GM23338 (cell line): ENCODE measurements around the gene UBL3. TPM values are rescaled to one million over a fixed set of nuclear protein-coding genes. Genes with fewer than 3 reads are reported as not detected.

ENCODE experiments used
- ATAC-seq: fragments of 200-7000 bp; cut with Tn5 transposase; 3 replicates; pipeline ENCODE4 v1.9.1; 2020
- DNase-seq: peaks from one replicate; pipeline ENCODE4 v3.0.0-alpha.2; 2015; ENCODE audit warnings: low spot score
- H2AFZ ChIP-seq: fragments of 200-600 bp; sonication (generic); 2 replicates; pipeline ENCODE4 v1.8.0; 2016; ENCODE audit warnings: antibody characterized with exemption, mild to moderate bottlenecking, moderate library complexity
- H3F3A ChIP-seq: fragments of 200-600 bp; sonication (generic); replicated peaks from 2 replicates; pipeline ENCODE4 v1.8.0; 2017; ENCODE audit warnings: antibody characterized with exemption, mixed run types, low read depth
- H3K27ac ChIP-seq: fragments of 200-600 bp; sonication (generic); 2 replicates; pipeline ENCODE4 v1.6.1; 2016; ENCODE audit warnings: low read depth
- H3K27me3 ChIP-seq: fragments of 200-600 bp; sonication (generic); 2 replicates; pipeline ENCODE4 v1.8.0; 2016; ENCODE audit warnings: mild to moderate bottlenecking, mixed run types, moderate library complexity; ENCODE audit not compliant: insufficient read depth
- H3K36me3 ChIP-seq: fragments of 200-600 bp; sonication (generic); 2 replicates; pipeline ENCODE4 v1.8.0; 2016; ENCODE audit warnings: mild to moderate bottlenecking; ENCODE audit not compliant: insufficient read depth
- H3K4me1 ChIP-seq: fragments of 200-600 bp; sonication (generic); 2 replicates; pipeline ENCODE4 v1.8.0; 2016; ENCODE audit warnings: mild to moderate bottlenecking, moderate library complexity; ENCODE audit not compliant: insufficient read depth
- H3K4me2 ChIP-seq: fragments of 200-600 bp; sonication (generic); 2 replicates; pipeline ENCODE4 v1.7.1; 2017; ENCODE audit warnings: mixed run types
- H3K4me3 ChIP-seq: fragments of 200-600 bp; sonication (generic); 2 replicates; pipeline ENCODE4 v1.6.1; 2016; ENCODE audit warnings: mixed run types
- H3K79me2 ChIP-seq: fragments of 200-600 bp; sonication (generic); replicated peaks from 2 replicates; pipeline ENCODE4 v1.8.0; 2017; ENCODE audit warnings: mild to moderate bottlenecking; ENCODE audit not compliant: insufficient read depth
- H3K9me2 ChIP-seq: fragments of 200-600 bp; sonication (generic); 2 replicates; pipeline ENCODE4 v1.8.0; 2017; ENCODE audit not compliant: insufficient read depth
- H4K20me1 ChIP-seq: fragments of 200-600 bp; sonication (generic); replicated peaks from 2 replicates; pipeline ENCODE4 v1.8.0; 2017; ENCODE audit warnings: mild to moderate bottlenecking; ENCODE audit not compliant: insufficient read depth
- H3K27ac Mint-ChIP-seq: 2 replicates; pipeline ENCODE4 v1.8.0; 2020; ENCODE audit warnings: inconsistent platforms, mild to moderate bottlenecking, moderate library complexity, mixed read lengths
- H3K27me3 Mint-ChIP-seq: 3 replicates; pipeline ENCODE4 v1.8.0; 2022; ENCODE audit warnings: low read depth, mild to moderate bottlenecking, moderate library complexity, mixed read lengths, inconsistent platforms; ENCODE audit not compliant: insufficient read depth, poor library complexity
- H3K36me3 Mint-ChIP-seq: 3 replicates; pipeline ENCODE4 v1.8.0; 2021; ENCODE audit warnings: low read depth, mild to moderate bottlenecking, inconsistent platforms, moderate library complexity, mixed read lengths
- H3K4me1 Mint-ChIP-seq: 3 replicates; pipeline ENCODE4 v1.8.0; 2020; ENCODE audit warnings: mild to moderate bottlenecking, inconsistent platforms, mixed read lengths
- H3K4me3 Mint-ChIP-seq: 3 replicates; pipeline ENCODE4 v1.8.0; 2021; ENCODE audit warnings: moderate library complexity, mild to moderate bottlenecking, inconsistent platforms, mixed read lengths
- H3K9me3 Mint-ChIP-seq: 3 replicates; pipeline ENCODE4 v1.8.0; 2020; ENCODE audit warnings: moderate library complexity, mild to moderate bottlenecking, inconsistent platforms, mixed read lengths
- CREB1 ChIP-seq: fragments of 250-450 bp; sonication (Bioruptor Pico); IDR thresholded peaks from 2 replicates; pipeline ENCODE4 v1.5.0; 2020; ENCODE audit warnings: low read depth, mild to moderate bottlenecking, moderate library complexity
- ETS1 ChIP-seq: IDR thresholded peaks from 2 replicates; pipeline ENCODE4 v1.6.1; 2016; ENCODE audit warnings: antibody characterized with exemption
- EZH2 ChIP-seq: fragments of 200-600 bp; sonication (generic); IDR thresholded peaks from one replicate; pipeline ENCODE4 v1.8.0; 2017; ENCODE audit warnings: antibody characterized with exemption, mild to moderate bottlenecking, low read depth; ENCODE audit not compliant: unreplicated experiment
- EZH2phosphoT487 ChIP-seq: fragments of 200-600 bp; sonication (generic); IDR thresholded peaks from one replicate; pipeline ENCODE4 v1.8.1; 2018; ENCODE audit warnings: antibody characterized with exemption; ENCODE audit not compliant: unreplicated experiment
- JUNB ChIP-seq: IDR thresholded peaks from one replicate; pipeline ENCODE4 v1.6.1; 2016; ENCODE audit warnings: antibody characterized with exemption; ENCODE audit not compliant: unreplicated experiment
- NANOG ChIP-seq: IDR thresholded peaks from 2 replicates; pipeline ENCODE4 v1.6.1; 2016; ENCODE audit warnings: antibody characterized with exemption, borderline replicate concordance
- POLR2AphosphoS5 ChIP-seq: IDR thresholded peaks from 2 replicates; pipeline ENCODE4 v1.6.1; 2016; ENCODE audit warnings: antibody characterized with exemption, low read depth
- REST ChIP-seq: IDR thresholded peaks from one replicate; pipeline ENCODE4 v1.6.1; 2018; ENCODE audit warnings: antibody characterized with exemption; ENCODE audit not compliant: unreplicated experiment
- STAT1 ChIP-seq: IDR thresholded peaks from one replicate; pipeline ENCODE4 v1.6.1; 2016; ENCODE audit warnings: antibody characterized with exemption; ENCODE audit not compliant: unreplicated experiment
- ZNF114 ChIP-seq: fragments of 250-450 bp; sonication (Bioruptor Pico); IDR thresholded peaks from 2 replicates; pipeline ENCODE4 v1.5.0; 2020; ENCODE audit warnings: mild to moderate bottlenecking, moderate library complexity
- ZNF331 ChIP-seq: fragments of 250-450 bp; sonication (Bioruptor Pico); IDR thresholded peaks from 2 replicates; pipeline ENCODE4 v1.5.0; 2020; ENCODE audit warnings: low read depth, mild to moderate bottlenecking, moderate library complexity
- ZNF462 ChIP-seq: fragments of 250-450 bp; sonication (Bioruptor Pico); IDR thresholded peaks from 2 replicates; pipeline ENCODE4 v1.5.0; 2020; ENCODE audit warnings: mild to moderate bottlenecking, moderate library complexity
- polyA plus RNA-seq: library from polyadenylated mRNA; unstranded; fragments of >200 nt; fragmentation: Nextera tagmentation; extraction: Ambion mirVana; gene quantifications from 2 replicates; pipeline ENCODE4 v1.2.1, GENCODE V29; 2016
- total RNA-seq: library from RNA; depleted of rRNA; stranded (reverse); fragments of >200 nt; shearing (Covaris generic); gene quantifications from 2 replicates; pipeline ENCODE4 v1.2.3, GENCODE V29; 2014
- TF ChIP-seq, protein P1 (sequence below), 2 experiments: fragments of 200-600 bp in 1 of 2; sonication (generic) in 1 of 2; conservative IDR thresholded peaks; 2 replicates each; pipeline versions ENCODE4 v1.5.1 to v1.6.1; 2016 to 2017; ENCODE audit warnings: antibody characterized with exemption in 2 of 2, low read depth in 2 of 2, mild to moderate bottlenecking in 2 of 2, moderate library complexity in 1 of 2

Gene UBL3
- total and polyA plus RNA-seq, 2 experiments from 2014 or later, result 9.7 to 21.1 TPM

GRCh38 chr13:29733147-29733611 is 117.2 kb downstream of the UBL3 start:
- H3F3A ChIP-seq, result no peaks in the 10 kb centered on the region
- TF ChIP-seq EZH2, result no peak
- no peak for TF ChIP-seq NANOG
- TF ChIP-seq, protein P1, sequence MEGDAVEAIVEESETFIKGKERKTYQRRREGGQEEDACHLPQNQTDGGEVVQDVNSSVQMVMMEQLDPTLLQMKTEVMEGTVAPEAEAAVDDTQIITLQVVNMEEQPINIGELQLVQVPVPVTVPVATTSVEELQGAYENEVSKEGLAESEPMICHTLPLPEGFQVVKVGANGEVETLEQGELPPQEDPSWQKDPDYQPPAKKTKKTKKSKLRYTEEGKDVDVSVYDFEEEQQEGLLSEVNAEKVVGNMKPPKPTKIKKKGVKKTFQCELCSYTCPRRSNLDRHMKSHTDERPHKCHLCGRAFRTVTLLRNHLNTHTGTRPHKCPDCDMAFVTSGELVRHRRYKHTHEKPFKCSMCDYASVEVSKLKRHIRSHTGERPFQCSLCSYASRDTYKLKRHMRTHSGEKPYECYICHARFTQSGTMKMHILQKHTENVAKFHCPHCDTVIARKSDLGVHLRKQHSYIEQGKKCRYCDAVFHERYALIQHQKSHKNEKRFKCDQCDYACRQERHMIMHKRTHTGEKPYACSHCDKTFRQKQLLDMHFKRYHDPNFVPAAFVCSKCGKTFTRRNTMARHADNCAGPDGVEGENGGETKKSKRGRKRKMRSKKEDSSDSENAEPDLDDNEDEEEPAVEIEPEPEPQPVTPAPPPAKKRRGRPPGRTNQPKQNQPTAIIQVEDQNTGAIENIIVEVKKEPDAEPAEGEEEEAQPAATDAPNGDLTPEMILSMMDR (conservative IDR thresholded peaks at IDR 0.05; ENCODE audit: low read depth in 2 of 2), result no peak
- no peak for TF ChIP-seq JUNB
- no peak for TF ChIP-seq ZNF331
- no peak for TF ChIP-seq ETS1
- TF ChIP-seq ZNF462, result no peak
- no peak for TF ChIP-seq STAT1
- no peak for TF ChIP-seq ZNF114 (CRISPR knock-in tag)
- TF ChIP-seq EZH2phosphoT487, result no peak
- TF ChIP-seq POLR2AphosphoS5, result no peak
- no peak for TF ChIP-seq CREB1 (CRISPR knock-in tag)
- TF ChIP-seq REST, result no peak
- no peaks in the 10 kb centered on the region for H3K36me3 ChIP-seq
- no peaks in the 10 kb centered on the region; the same call in 1 of the 2 replicates for H4K20me1 ChIP-seq
- no peak for ATAC-seq
- Mint-ChIP-seq H3K27ac (no peak overlapping the region), H3K27me3 (peaks cover 5% of the 10 kb centered on the region), H3K4me1 (0 out of 3 replicates have a peak, but pooled peaks cover 3% of the 10 kb centered on the region), H3K9me3 (no peaks in the 10 kb centered on the region), H3K4me3 (no peak overlapping the region), H3K36me3 (no peaks in the 10 kb centered on the region)
- no peak overlapping the region for H3K4me3 ChIP-seq
- H3K27me3 ChIP-seq, result no peaks in the 10 kb centered on the region
- DNase-seq, result no peak
- H3K79me2 ChIP-seq, result no peaks in the 10 kb centered on the region
- no peaks in the 10 kb centered on the region for H3K4me1 ChIP-seq
- H3K27ac ChIP-seq, result no peak overlapping the region
- 0 out of 2 replicates have a peak, but pooled peaks cover 4% of the 10 kb centered on the region for H3K9me2 ChIP-seq
- no peak overlapping the region for H2AFZ ChIP-seq
- no peak overlapping the region for H3K4me2 ChIP-seq
